GM19324 (cell line): ENCODE measurements around the gene RAI14.

ENCODE experiments used
- ATAC-seq: cut with Tn5 transposase; IDR thresholded peaks from one replicate; pipeline ENCODE4 v1.9.1; 2021; ENCODE audit warnings: mild to moderate bottlenecking, moderate library complexity; ENCODE audit not compliant: unreplicated experiment, low FRiP score

The RAI14 gene

DNA sequence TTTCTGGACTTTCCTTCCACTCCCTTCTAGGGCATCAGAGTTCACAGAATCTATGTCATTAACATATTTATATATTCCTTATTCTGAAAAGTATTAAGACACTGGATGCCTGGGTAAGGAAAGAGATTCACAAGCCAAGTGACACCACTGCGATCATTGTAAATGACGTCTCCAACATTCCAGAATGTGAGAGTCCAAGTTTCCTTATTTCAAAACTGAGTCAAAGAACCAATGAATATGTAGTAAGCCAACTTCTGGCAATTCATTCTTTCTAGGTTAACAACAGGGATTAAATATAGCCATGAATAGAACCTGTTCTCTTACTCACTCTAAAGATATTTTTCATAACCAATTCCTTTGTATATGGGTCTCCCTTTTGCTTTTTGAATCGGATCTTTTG lies 18.1 kb downstream of the RAI14 start:
- no peak for ATAC-seq

DNA sequence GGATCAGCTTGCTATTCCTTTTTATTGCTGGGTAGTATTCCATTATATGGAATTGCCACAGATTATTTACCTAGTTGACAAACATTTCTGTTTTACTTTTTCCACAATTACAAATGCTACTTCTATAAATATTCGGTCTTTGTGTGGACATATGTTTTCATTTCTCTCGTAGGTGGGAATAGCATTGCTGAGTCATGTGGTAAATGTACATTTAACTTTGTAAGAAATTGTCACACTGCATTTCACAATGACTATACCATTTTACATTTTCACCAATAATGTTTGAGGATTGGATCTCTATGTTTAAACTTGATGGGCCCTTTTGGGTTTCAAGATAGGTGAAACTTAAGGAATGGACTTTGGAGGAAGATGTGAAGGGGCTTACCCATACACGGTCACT lies 19.7 kb downstream of the RAI14 start:
- ATAC-seq: no peak

DNA sequence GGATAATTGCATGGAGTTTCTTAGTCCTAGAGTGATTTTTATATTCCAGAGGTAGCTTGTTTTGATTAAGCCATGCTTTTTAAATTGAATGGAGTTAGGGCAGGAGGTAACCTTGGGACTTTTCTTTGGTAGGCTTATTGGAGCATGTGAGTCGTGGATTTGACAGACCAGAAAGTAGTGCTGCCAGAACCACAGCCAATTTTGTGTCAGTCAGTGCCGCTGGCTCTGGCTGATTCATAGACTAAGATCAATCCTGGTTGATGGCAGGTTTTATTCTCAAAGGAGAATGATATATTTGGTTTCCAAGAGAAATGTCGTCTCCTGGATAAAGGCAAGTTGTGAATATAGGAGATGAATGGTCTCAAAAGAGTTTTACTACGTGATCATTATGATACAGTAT lies 20.3 kb downstream of the RAI14 start:
- ATAC-seq: no peak

- ATAC-seq: no peak
Observed at GRCh38 chr5:34677428-34677827, 21.3 kb downstream of the RAI14 start.

GRCh38 chr5:34680896-34681295 lies 24.8 kb downstream of the RAI14 start:
- no peak for ATAC-seq

DNA sequence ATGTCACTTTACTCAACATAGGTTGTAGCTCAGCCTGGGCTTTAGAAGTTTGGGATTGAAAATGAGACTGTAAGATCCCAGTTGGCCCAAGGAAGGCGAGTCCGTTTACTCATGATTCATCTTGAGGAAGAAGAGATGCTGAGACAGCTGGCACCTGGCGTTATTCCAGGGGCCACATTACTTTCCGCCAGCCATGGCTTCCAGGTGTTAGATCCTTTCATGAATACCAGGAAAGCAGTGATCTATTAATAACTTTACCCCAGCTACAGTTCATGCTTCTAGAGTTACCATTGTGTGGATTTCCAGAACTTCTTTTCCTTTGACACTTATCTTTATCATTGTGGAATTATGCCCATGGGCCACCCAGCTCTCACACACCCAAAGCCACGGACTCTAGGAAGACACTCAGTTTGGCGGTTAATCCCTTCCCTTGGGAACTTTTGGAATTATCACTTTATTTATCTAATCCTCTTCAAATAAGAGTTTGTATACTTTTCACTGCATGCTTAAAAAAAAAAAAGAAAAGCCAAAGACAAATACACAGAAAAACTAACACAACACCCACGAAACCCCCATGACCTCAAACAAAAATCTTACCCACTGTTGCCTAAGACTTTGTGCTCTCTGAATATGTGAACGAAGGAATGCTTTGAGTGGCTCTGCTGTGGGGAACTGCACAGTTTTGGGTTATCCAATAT lies 26.9 kb downstream of the RAI14 start:
- no peak for ATAC-seq

GRCh38 chr5:34684281-34684979 lies 28.3 kb downstream of the RAI14 start:
- ATAC-seq: no peak

DNA sequence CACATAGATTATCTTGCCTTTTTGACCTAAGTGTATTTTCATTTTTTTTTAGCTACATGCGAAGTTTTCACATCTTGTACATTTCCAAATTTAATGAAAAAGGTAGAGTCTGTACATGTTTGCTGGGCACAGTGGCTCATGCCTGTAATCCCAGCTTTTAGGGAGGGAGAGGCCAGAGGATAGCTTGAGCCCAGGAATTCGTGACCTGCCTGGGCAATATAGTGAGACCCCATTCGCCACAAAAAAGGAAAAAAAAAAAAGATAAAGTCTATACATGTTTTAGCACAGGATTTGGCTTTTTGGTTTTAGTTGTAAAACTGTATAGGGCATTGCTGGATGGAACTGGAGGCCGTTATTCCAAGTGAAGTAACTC lies 28.8 kb downstream of the RAI14 start:
- ATAC-seq: no peak

DNA sequence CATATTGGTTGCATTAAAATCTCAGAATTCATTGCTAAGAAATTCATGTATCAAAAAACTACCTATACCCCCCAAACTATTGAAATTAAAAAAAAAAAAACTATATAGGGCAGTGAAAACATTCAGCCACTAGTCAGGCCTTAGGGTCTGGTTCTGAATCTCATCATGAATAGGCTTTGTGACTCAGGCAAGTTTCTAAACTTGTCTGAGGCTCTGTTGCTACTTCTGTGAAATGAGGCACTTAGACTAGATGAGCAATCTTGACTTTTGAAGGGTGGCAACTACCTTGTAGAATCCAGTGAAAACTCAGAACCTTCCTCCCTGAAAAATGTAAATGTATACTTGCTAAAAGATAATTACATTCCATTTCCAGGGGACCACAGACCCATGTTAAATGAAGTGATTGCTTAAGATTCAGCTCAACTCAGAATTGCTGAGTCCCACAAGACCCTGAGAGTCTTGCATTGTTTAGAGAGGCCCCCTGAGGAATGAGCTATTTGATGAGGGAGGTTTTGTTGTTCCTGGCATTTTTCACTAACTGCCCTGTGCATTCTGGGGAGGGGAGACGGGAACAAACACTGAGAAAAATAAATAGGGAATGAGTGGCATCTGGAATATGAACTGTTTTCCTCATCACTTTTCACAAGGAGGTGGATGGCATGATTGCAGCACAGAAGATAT lies 29.5 kb downstream of the RAI14 start:
- ATAC-seq: no peak

GRCh38 chr5:34686762-34687268 lies 30.7 kb downstream of the RAI14 start:
- no peak for ATAC-seq

- no peak for ATAC-seq
Observed at GRCh38 chr5:34687269-34688011, 31.3 kb downstream of the RAI14 start.

- no peak for ATAC-seq
Observed at GRCh38 chr5:34688015-34688810, 32.1 kb downstream of the RAI14 start.

DNA sequence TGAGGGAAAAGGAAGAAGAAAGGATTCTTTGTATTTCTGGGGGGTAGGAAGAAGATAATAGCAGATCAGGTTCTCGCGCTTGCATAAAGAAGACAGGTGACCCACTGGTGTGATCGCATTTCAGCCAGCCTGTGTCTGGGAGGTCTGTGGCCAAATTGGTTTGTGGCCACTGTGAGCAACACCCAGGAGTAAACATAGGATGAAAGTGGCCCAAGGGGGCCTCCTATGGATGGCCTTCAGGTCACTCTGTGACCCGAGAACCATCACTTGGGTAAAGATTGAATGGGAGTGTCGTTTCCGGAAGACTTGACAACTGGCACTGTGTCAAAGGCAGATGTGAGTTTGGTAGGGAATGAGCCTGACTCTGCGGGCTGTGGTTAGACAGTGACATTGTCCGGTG lies 34.2 kb downstream of the RAI14 start:
- ATAC-seq: no peak

- ATAC-seq: no peak
Observed at GRCh38 chr5:34690898-34691297, 34.8 kb downstream of the RAI14 start.

DNA sequence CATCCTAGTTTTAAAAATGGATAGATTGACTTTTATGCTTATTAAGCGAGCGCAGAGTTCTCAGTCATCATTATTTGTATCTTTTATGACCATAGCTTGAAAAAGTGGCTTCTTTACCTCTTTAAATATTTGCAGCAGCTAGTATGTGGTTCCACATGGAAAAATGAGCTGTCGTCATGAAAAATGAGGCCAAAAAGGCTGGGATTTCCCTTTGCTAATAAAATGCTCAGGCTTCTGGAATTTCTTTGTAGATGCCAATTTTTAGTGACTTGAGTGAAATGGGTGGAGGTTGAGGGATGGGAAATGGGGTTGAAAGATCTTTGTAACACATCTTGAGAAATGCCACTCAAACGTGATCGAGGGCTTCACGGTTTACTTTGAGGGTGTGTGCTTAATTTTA lies 35.2 kb downstream of the RAI14 start:
- ATAC-seq: no peak

DNA sequence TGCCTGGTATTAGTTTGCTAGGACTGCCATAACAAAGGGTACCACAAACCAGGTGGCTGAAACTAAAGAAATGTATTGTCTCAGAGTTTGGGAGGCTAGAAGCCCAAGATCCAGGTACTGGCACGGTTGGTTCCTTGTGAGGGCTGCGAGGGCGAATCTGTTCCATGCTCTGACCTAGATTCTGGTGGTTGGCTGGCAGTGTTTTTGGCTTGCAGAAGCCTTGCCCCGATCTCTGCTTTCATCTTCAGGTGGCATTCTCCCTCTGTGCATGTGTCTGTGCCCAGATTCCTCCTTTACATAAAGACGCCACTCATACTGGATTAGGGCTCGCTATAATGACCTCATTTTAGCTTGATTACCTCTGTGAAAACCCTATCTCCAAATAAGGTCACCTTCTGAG lies 36.7 kb downstream of the RAI14 start:
- ATAC-seq: no peak

DNA sequence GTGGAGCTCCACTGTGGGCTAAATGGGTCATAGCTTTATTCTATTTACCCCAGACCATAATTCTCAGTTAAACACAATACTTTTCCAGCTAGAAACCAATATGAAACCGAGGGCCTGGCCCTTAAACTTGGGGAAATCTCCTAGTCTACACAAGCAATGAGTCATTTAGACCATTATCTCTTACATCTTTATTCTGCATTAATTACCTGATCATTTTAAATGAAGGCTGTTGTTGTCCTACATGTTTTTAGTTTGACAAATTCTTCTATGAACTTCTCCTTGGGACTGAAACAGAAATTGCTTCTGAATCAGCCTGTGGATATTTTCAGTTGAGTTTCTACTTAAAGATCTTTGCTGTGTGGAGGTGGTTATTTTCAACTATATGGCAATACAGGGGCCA lies 37.9 kb downstream of the RAI14 start:
- no peak for ATAC-seq

DNA sequence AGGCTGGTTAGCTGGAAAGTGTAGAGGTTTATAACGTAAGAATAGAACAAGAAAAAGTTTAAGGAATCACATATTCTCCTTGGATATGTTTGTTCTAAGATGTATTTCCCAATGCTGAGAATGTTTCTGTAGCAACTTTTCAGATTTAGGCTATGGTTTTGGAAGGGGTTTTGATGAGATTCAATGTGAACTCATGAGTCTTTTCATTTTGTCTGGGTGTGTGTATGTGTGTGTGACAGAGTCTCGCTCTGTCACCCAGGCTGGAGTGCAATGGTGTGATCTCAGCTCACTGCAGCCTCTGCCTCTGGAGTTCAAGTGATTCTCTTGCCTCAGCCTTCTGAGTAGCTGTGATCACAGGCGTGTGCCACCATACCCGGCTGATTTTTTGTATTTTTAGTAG lies 38.6 kb downstream of the RAI14 start:
- ATAC-seq: no peak

DNA sequence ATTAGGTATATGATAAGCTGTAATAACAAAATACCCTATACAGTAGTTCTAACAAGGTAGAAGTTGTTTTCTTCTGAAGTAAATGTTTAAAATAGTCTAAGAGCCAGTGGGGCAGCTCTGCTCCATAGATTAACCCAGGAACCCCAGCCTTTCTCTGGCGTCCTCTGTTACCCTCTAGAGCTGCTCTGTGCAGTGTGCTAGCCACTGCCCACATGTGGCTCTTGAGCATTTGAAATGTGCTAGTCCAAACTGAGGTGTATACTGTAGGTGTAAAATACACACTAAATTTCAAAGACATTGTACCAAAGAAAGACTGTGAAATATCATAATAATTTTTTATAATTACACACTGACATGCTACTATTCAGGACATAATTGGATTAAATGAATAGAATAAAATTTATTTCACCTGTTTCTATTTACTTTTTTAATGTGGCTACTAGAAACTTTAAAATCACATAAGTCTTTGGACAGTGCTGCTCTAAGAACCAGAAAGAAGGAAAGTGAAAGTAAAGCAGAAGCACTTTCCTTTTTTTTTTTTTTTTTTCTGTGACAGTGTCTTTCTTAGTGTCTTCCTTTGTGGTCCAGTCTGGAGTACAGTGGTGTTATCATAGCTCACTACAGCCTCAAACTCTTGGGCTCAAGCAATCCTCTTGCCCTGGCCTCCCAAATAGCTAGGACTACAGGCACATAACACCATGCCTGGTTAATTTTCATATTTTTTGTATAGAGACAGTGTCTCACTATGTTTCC lies 39.3 kb downstream of the RAI14 start:
- ATAC-seq: no peak
